Lower lobe of right lung (tissue), 2 donors: Measurements from ENCODE around the gene INHA. TPM values are rescaled to one million over a fixed set of nuclear protein-coding genes. Genes with fewer than 3 reads are reported as not detected.

Experiments used
- ATAC-seq, 2 donors: fragments of 200-7000 bp; cut with Tn5 transposase; one replicate each; pipeline ENCODE4 v1.9.1; 2020 to 2022; ENCODE audit warnings: mild to moderate bottlenecking in 2 of 2, moderate library complexity in 2 of 2
- DNase-seq: peaks from one replicate; pipeline ENCODE4 v3.0.0-alpha.2; 2020
- H3K27ac ChIP-seq: fragments of 200-600 bp; one replicate; pipeline ENCODE4 v1.8.0; 2022
- H3K27me3 ChIP-seq: fragments of 200-600 bp; one replicate; pipeline ENCODE4 v1.8.0; 2022; ENCODE audit warnings: low read depth
- H3K36me3 ChIP-seq: fragments of 200-600 bp; one replicate; pipeline ENCODE4 v1.8.0; 2022; ENCODE audit warnings: mild to moderate bottlenecking
- H3K4me1 ChIP-seq: fragments of 200-600 bp; one replicate; pipeline ENCODE4 v1.8.0; 2022
- H3K4me3 ChIP-seq: fragments of 200-600 bp; one replicate; pipeline ENCODE4 v1.8.0; 2022; ENCODE audit warnings: mild to moderate bottlenecking
- H3K9me3 ChIP-seq: fragments of 200-600 bp; one replicate; pipeline ENCODE4 v1.8.0; 2022
- CTCF ChIP-seq: fragments of 200-600 bp; IDR thresholded peaks from one replicate; pipeline ENCODE4 v1.8.0; 2022; ENCODE audit warnings: antibody characterized with exemption, mild to moderate bottlenecking
- intact Hi-C: fragments of 100-400 bp; cut with DNase I; formaldehyde crosslinking; loops from one replicate; pipeline ENCODE4 v1.11.0; 2022
- total RNA-seq: library from RNA; stranded (reverse); fragmentation: NEBNext Ultra II Directional; extraction: Animal tissue kit (Norgen Biotek cat#: 25700); gene quantifications from one replicate; pipeline ENCODE4 v1.2.1, GENCODE V29; 2021
- donor health status: DM: no; HTN: yes; CAD: no; lungs with severe emphysema.

The INHA gene
- total RNA-seq, 1 donor from 2014 or later = not detected

GRCh38 chr2:219553168-219553417 lies 19.0 kb upstream of the INHA start:
- no peak for DNase-seq
- H3K4me1 ChIP-seq = peaks cover 14% of the 10 kb centered on the region
- no peak overlapping the region for H3K27ac ChIP-seq
- intact Hi-C loops = no loop called here
- peak overlapping the region; percentile 71 for H3K4me3 ChIP-seq
- peaks cover 30% of the 10 kb centered on the region for H3K27me3 ChIP-seq
- no peaks in the 10 kb centered on the region for H3K36me3 ChIP-seq
- ATAC-seq = no peak
- H3K9me3 ChIP-seq = no peaks in the 10 kb centered on the region
- TF ChIP-seq CTCF = no peak

GRCh38 chr2:219553463-219553963 lies 18.6 kb upstream of the INHA start:
- Histone ChIP-seq H3K27ac (no peak overlapping the region), H3K4me3 (no peak overlapping the region), H3K9me3 (no peaks in the 10 kb centered on the region), H3K4me1 (peaks cover 14% of the 10 kb centered on the region), H3K36me3 (no peaks in the 10 kb centered on the region), H3K27me3 (peaks cover 30% of the 10 kb centered on the region)
- intact Hi-C loops = no loop called here
- no peak for TF ChIP-seq CTCF
- DNase-seq (no peak), ATAC-seq (no peak)

GRCh38 chr2:219554350-219554749 lies 17.8 kb upstream of the INHA start:
- ATAC-seq = no peak
- Histone ChIP-seq H3K36me3 (no peaks in the 10 kb centered on the region), H3K27ac (no peak overlapping the region), H3K4me3 (no peak overlapping the region), H3K9me3 (no peaks in the 10 kb centered on the region), H3K27me3 (peaks cover 30% of the 10 kb centered on the region), H3K4me1 (peaks cover 14% of the 10 kb centered on the region)
- TF ChIP-seq CTCF = no peak
- intact Hi-C loops = no loop called here
- DNase-seq = no peak

- ATAC-seq = no peak
- intact Hi-C loops = no loop called here
- TF ChIP-seq CTCF = no peak
- H3K4me1 ChIP-seq = peaks cover 14% of the 10 kb centered on the region
- no peak overlapping the region for H3K27ac ChIP-seq
- no peaks in the 10 kb centered on the region for H3K36me3 ChIP-seq
- H3K9me3 ChIP-seq = no peaks in the 10 kb centered on the region
- no peak overlapping the region for H3K4me3 ChIP-seq
- peaks cover 25% of the 10 kb centered on the region for H3K27me3 ChIP-seq
- no peak for DNase-seq
Measured at GRCh38 chr2:219555956-219556355, 16.2 kb upstream of the INHA start.

GRCh38 chr2:219556413-219556812 lies 15.7 kb upstream of the INHA start:
- peaks cover 21% of the 10 kb centered on the region for H3K27me3 ChIP-seq
- TF ChIP-seq CTCF = no peak
- DNase-seq (no peak), ATAC-seq (no peak)
- intact Hi-C loops = no loop called here
- H3K4me1 ChIP-seq = peaks cover 14% of the 10 kb centered on the region
- no peak overlapping the region for H3K4me3 ChIP-seq
- no peak overlapping the region for H3K27ac ChIP-seq
- H3K9me3 ChIP-seq = no peaks in the 10 kb centered on the region
- no peaks in the 10 kb centered on the region for H3K36me3 ChIP-seq

GRCh38 chr2:219557320-219557719 lies 14.8 kb upstream of the INHA start:
- peaks cover 6% of the 10 kb centered on the region for H3K4me1 ChIP-seq
- H3K9me3 ChIP-seq = no peaks in the 10 kb centered on the region
- H3K4me3 ChIP-seq = no peak overlapping the region
- no peak for TF ChIP-seq CTCF
- H3K36me3 ChIP-seq = peaks cover under 1% of the 10 kb centered on the region
- intact Hi-C loops = no loop called here
- peaks cover 13% of the 10 kb centered on the region for H3K27me3 ChIP-seq
- ATAC-seq (no peak), DNase-seq (no peak)
- H3K27ac ChIP-seq = no peak overlapping the region
